Measurements from ENCODE around the gene PALLD.

PALLD gene

GRCh38 chr4:168736860-168737805 lies 240.3 kb downstream of the PALLD start:
- ATAC-seq (ENCODE audit: insufficient read depth, low read depth), result no peak
- Histone ChIP-seq H3K36me3 (ENCODE audit: insufficient read depth, low read length) (no peaks in the 10 kb centered on the region), H3K79me2 (ENCODE audit: insufficient read depth, low read length) (no peaks in the 10 kb centered on the region), H3K27ac (ENCODE audit: low read length) (no peak overlapping the region), H3K9me3 (ENCODE audit: insufficient read depth, low read length, severe bottlenecking) (no peaks in the 10 kb centered on the region), H2AFZ (ENCODE audit: low read depth, low read length) (no peak overlapping the region), H3K4me3 (ENCODE audit: low read depth in 1 of 2, low read length in 2 of 2) (no peak overlapping the region), H3K27me3 (ENCODE audit: insufficient read depth, low read length, poor library complexity) (no peaks in the 10 kb centered on the region), H3K4me1 (ENCODE audit: insufficient read depth, low read length) (no peaks in the 10 kb centered on the region), H3K9ac (ENCODE audit: low read depth, low read length) (no peak overlapping the region), H4K20me1 (ENCODE audit: insufficient read depth, low read length) (no peaks in the 10 kb centered on the region), H3K4me2 (ENCODE audit: insufficient read depth, low read length) (no peak overlapping the region)
- DNase-seq, result no peak
- no peak for TF ChIP-seq EZH2 (IDR thresholded peaks at IDR 0.05; ENCODE audit: borderline replicate concordance, low read depth, low read length, severe bottlenecking)
- TF ChIP-seq CTCF (IDR thresholded peaks at IDR 0.05; ENCODE audit: borderline replicate concordance, extremely low read depth, low read length, poor library complexity, severe bottlenecking), result no peak

DNA sequence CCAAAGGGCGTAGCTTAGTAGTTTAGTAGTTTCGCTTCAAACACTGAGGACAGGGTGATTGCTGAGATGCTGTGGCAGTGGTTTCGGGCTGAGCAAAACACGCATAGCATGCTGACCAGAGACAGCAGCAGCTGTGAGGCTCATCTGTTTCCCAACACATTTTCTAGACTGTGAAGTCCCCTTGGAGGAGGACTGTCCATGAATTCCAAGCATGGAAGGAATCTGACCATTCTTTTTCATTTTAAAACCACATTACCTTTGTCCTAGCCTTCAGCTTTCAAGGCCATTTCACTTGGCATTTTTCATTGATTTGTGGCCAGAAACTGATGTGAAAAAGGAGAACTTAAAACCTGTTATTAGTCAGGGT lies 240.9 kb downstream of the PALLD start:
- ATAC-seq (ENCODE audit: insufficient read depth, low read depth) (no peak), DNase-seq (no peak)
- no peak overlapping the region for H3K27ac ChIP-seq (ENCODE audit: low read length)
- no peak overlapping the region for H2AFZ ChIP-seq (ENCODE audit: low read depth, low read length)
- H3K27me3 ChIP-seq (ENCODE audit: insufficient read depth, low read length, poor library complexity), result no peaks in the 10 kb centered on the region
- no peaks in the 10 kb centered on the region for H3K36me3 ChIP-seq (ENCODE audit: insufficient read depth, low read length)
- TF ChIP-seq CTCF (IDR thresholded peaks at IDR 0.05; ENCODE audit: borderline replicate concordance, extremely low read depth, low read length, poor library complexity, severe bottlenecking), result no peak
- no peak for TF ChIP-seq EZH2 (IDR thresholded peaks at IDR 0.05; ENCODE audit: borderline replicate concordance, low read depth, low read length, severe bottlenecking)
- no peaks in the 10 kb centered on the region for H3K4me1 ChIP-seq (ENCODE audit: insufficient read depth, low read length)
- no peaks in the 10 kb centered on the region for H3K9me3 ChIP-seq (ENCODE audit: insufficient read depth, low read length, severe bottlenecking)
- no peak overlapping the region for H3K4me3 ChIP-seq (ENCODE audit: low read depth in 1 of 2, low read length in 2 of 2)
- H4K20me1 ChIP-seq (ENCODE audit: insufficient read depth, low read length), result no peaks in the 10 kb centered on the region
- no peak overlapping the region for H3K9ac ChIP-seq (ENCODE audit: low read depth, low read length)
- no peak overlapping the region for H3K4me2 ChIP-seq (ENCODE audit: insufficient read depth, low read length)
- H3K79me2 ChIP-seq (ENCODE audit: insufficient read depth, low read length), result no peaks in the 10 kb centered on the region

GRCh38 chr4:168739886-168740285 lies 243.0 kb downstream of the PALLD start:
- DNase-seq, result no peak
- Histone ChIP-seq H3K79me2 (ENCODE audit: insufficient read depth, low read length) (no peaks in the 10 kb centered on the region), H3K36me3 (ENCODE audit: insufficient read depth, low read length) (no peaks in the 10 kb centered on the region), H3K9ac (ENCODE audit: low read depth, low read length) (no peak overlapping the region), H3K4me1 (ENCODE audit: insufficient read depth, low read length) (no peaks in the 10 kb centered on the region), H3K27ac (ENCODE audit: low read length) (no peak overlapping the region), H3K4me2 (ENCODE audit: insufficient read depth, low read length) (no peak overlapping the region), H2AFZ (ENCODE audit: low read depth, low read length) (no peak overlapping the region), H4K20me1 (ENCODE audit: insufficient read depth, low read length) (no peaks in the 10 kb centered on the region), H3K4me3 (ENCODE audit: low read depth in 1 of 2, low read length in 2 of 2) (no peak overlapping the region), H3K9me3 (ENCODE audit: insufficient read depth, low read length, severe bottlenecking) (no peaks in the 10 kb centered on the region), H3K27me3 (ENCODE audit: insufficient read depth, low read length, poor library complexity) (no peaks in the 10 kb centered on the region)
- no peak for ATAC-seq (ENCODE audit: insufficient read depth, low read depth)
- TF ChIP-seq EZH2 (IDR thresholded peaks at IDR 0.05; ENCODE audit: borderline replicate concordance, low read depth, low read length, severe bottlenecking), result no peak
- no peak for TF ChIP-seq CTCF (IDR thresholded peaks at IDR 0.05; ENCODE audit: borderline replicate concordance, extremely low read depth, low read length, poor library complexity, severe bottlenecking)
